Tibial nerve (tissue), 3 donors: ENCODE measurements around the gene BCORL1.

Source experiments
- POLR2A ChIP-seq, 2 donors: fragments of 450-650 bp; IDR thresholded peaks; one replicate each; pipeline ENCODE4 v1.6.1; 2017; ENCODE audit warnings: antibody characterized with exemption in 2 of 2, mild to moderate bottlenecking in 2 of 2, moderate library complexity in 2 of 2
- TF ChIP-seq, protein P1 (sequence below), 5 experiments: fragments of 200-600 bp in 3 of 5; fragments of 450-650 bp in 2 of 5; sonication (generic) in 3 of 5; IDR thresholded peaks; one replicate each; pipeline ENCODE4 v1.5.1; 2016 to 2019; ENCODE audit warnings: antibody characterized with exemption in 5 of 5, mild to moderate bottlenecking in 3 of 5, moderate library complexity in 2 of 5

- TF ChIP-seq, protein P1, sequence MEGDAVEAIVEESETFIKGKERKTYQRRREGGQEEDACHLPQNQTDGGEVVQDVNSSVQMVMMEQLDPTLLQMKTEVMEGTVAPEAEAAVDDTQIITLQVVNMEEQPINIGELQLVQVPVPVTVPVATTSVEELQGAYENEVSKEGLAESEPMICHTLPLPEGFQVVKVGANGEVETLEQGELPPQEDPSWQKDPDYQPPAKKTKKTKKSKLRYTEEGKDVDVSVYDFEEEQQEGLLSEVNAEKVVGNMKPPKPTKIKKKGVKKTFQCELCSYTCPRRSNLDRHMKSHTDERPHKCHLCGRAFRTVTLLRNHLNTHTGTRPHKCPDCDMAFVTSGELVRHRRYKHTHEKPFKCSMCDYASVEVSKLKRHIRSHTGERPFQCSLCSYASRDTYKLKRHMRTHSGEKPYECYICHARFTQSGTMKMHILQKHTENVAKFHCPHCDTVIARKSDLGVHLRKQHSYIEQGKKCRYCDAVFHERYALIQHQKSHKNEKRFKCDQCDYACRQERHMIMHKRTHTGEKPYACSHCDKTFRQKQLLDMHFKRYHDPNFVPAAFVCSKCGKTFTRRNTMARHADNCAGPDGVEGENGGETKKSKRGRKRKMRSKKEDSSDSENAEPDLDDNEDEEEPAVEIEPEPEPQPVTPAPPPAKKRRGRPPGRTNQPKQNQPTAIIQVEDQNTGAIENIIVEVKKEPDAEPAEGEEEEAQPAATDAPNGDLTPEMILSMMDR (IDR thresholded peaks at IDR 0.05) = no peak
- TF ChIP-seq POLR2A (IDR thresholded peaks at IDR 0.05) = no peak
Measured at GRCh38 chrX:129956765-129957164, 25.7 kb upstream of the BCORL1 start.
